Neural cell (in vitro differentiated cells): Measurements from ENCODE around the gene P2RX2.

Source experiments
- EZH2 ChIP-seq: fragments of 200-600, 300-800 bp; shearing (Covaris generic), sonication (generic); IDR thresholded peaks from 2 replicates; pipeline ENCODE4 v1.6.1; 2014; ENCODE audit warnings: antibody characterized with exemption, low read length, borderline replicate concordance, mild to moderate bottlenecking; ENCODE audit not compliant: insufficient read depth, poor library complexity, severe bottlenecking
- POLR2AphosphoS5 ChIP-seq: IDR thresholded peaks from 2 replicates; pipeline ENCODE4 v1.6.1; 2012
- TF ChIP-seq, protein P1 (sequence below): fragments of 450-650 bp; IDR thresholded peaks from 2 replicates; pipeline ENCODE4 v1.5.1; 2014; ENCODE audit warnings: antibody characterized with exemption, mild to moderate bottlenecking, moderate library complexity; ENCODE audit not compliant: poor library complexity, severe bottlenecking
- TF ChIP-seq, protein P2 (sequence below): IDR thresholded peaks from 2 replicates; pipeline ENCODE4 v1.6.1; 2012; ENCODE audit warnings: borderline replicate concordance

DNA sequence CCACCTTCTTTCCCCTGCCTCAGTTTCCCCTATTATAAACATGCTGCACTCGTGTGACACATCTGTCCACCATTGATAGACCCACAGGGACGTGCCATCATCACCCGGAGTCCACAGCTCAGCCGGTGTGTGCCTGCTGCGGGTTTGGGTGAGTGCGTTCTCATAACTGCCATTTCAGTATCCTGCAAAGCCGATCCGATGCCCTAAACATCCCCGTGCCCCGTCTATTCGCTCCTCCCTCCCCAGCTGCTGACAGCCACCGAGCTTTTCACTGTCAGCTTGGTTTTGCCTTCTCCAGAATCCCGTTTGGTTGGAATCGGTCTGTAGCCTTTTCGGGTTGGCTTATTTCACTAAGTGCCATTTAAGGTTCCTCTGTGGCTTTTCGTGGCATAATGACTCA is 12.1 kb upstream of the P2RX2 start:
- TF ChIP-seq, protein P1, sequence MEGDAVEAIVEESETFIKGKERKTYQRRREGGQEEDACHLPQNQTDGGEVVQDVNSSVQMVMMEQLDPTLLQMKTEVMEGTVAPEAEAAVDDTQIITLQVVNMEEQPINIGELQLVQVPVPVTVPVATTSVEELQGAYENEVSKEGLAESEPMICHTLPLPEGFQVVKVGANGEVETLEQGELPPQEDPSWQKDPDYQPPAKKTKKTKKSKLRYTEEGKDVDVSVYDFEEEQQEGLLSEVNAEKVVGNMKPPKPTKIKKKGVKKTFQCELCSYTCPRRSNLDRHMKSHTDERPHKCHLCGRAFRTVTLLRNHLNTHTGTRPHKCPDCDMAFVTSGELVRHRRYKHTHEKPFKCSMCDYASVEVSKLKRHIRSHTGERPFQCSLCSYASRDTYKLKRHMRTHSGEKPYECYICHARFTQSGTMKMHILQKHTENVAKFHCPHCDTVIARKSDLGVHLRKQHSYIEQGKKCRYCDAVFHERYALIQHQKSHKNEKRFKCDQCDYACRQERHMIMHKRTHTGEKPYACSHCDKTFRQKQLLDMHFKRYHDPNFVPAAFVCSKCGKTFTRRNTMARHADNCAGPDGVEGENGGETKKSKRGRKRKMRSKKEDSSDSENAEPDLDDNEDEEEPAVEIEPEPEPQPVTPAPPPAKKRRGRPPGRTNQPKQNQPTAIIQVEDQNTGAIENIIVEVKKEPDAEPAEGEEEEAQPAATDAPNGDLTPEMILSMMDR, result no peak
- TF ChIP-seq, protein P2, sequence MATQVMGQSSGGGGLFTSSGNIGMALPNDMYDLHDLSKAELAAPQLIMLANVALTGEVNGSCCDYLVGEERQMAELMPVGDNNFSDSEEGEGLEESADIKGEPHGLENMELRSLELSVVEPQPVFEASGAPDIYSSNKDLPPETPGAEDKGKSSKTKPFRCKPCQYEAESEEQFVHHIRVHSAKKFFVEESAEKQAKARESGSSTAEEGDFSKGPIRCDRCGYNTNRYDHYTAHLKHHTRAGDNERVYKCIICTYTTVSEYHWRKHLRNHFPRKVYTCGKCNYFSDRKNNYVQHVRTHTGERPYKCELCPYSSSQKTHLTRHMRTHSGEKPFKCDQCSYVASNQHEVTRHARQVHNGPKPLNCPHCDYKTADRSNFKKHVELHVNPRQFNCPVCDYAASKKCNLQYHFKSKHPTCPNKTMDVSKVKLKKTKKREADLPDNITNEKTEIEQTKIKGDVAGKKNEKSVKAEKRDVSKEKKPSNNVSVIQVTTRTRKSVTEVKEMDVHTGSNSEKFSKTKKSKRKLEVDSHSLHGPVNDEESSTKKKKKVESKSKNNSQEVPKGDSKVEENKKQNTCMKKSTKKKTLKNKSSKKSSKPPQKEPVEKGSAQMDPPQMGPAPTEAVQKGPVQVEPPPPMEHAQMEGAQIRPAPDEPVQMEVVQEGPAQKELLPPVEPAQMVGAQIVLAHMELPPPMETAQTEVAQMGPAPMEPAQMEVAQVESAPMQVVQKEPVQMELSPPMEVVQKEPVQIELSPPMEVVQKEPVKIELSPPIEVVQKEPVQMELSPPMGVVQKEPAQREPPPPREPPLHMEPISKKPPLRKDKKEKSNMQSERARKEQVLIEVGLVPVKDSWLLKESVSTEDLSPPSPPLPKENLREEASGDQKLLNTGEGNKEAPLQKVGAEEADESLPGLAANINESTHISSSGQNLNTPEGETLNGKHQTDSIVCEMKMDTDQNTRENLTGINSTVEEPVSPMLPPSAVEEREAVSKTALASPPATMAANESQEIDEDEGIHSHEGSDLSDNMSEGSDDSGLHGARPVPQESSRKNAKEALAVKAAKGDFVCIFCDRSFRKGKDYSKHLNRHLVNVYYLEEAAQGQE, result no peak
- TF ChIP-seq EZH2 (no peak), POLR2AphosphoS5 (no peak)
